B cell (primary cell): Measurements from ENCODE around the gene DHRS4. TPM values are rescaled to one million over a fixed set of nuclear protein-coding genes. Genes with fewer than 3 reads are reported as not detected.

ENCODE experiments used
- ATAC-seq: fragments of 200-7000 bp; cut with Tn5 transposase; one replicate; pipeline ENCODE4 v1.10.0; 2021; ENCODE audit warnings: low read depth, mild to moderate bottlenecking, moderate number of reproducible peaks, moderate library complexity
- CTCF ChIA-PET: fragments of 350-600 bp; sonication (Branson Sonifier 250); formaldehyde crosslinking; loops from one replicate; lab custom pipeline; 2021; ENCODE audit warnings: antibody characterized with exemption, inconsistent platforms; lab: Charles Lee
- POLR2A ChIA-PET: fragments of 350-600 bp; sonication (Branson Sonifier 250); formaldehyde crosslinking; loops from one replicate; lab custom pipeline; 2021; ENCODE audit warnings: antibody characterized with exemption; lab: Charles Lee
- DNase-seq: peaks from one replicate; pipeline ENCODE4 v3.0.0; 2013
- H2AFZ ChIP-seq: 2 replicates; pipeline ENCODE4 v1.6.1; 2012; ENCODE audit warnings: mild to moderate bottlenecking, low read depth, low read length; ENCODE audit not compliant: insufficient read depth, poor library complexity, severe bottlenecking
- H3K27ac ChIP-seq, 2 donors: 1 replicate in 1 of 2; 2 replicates in 1 of 2; pipeline ENCODE4 v1.5.1; 2012 to 2013; ENCODE audit warnings: low read length in 2 of 2, mild to moderate bottlenecking in 2 of 2, moderate library complexity in 1 of 2
- H3K27me3 ChIP-seq, 4 experiments: fragments of 200-600 bp in 1 of 4; sonication (generic) in 1 of 4; replicated peaks in 1 of 4; 1 replicate in 2 of 4; 2 replicates in 2 of 4; pipeline versions ENCODE4 v1.6.1 to v1.7.0; 2013 to 2016; ENCODE audit warnings: low read length in 3 of 4, mild to moderate bottlenecking in 2 of 4, mixed read lengths in 1 of 4, moderate library complexity in 1 of 4; ENCODE audit not compliant: insufficient read depth in 4 of 4, control insufficient read depth in 3 of 4; ENCODE audit errors: control extremely low read depth in 1 of 4
- H3K36me3 ChIP-seq, 2 experiments: replicated peaks in 1 of 2; 1 replicate in 1 of 2; 2 replicates in 1 of 2; pipeline versions ENCODE4 v1.6.1 to v1.7.1; 2013; ENCODE audit warnings: low read length in 1 of 2; ENCODE audit not compliant: insufficient read depth in 2 of 2, control insufficient read depth in 1 of 2; ENCODE audit errors: control extremely low read depth in 1 of 2, extremely low read depth in 1 of 2
- H3K4me1 ChIP-seq, 2 donors: fragments of 200-600 bp in 1 of 2; sonication (generic) in 1 of 2; 1 replicate in 1 of 2; 2 replicates in 1 of 2; pipeline versions ENCODE4 v1.5.1 to v1.6.1; 2013 to 2017; ENCODE audit warnings: low read length in 2 of 2; ENCODE audit not compliant: control insufficient read depth in 2 of 2, insufficient read depth in 2 of 2
- H3K4me2 ChIP-seq: replicated peaks from 2 replicates; pipeline ENCODE3; 2012; ENCODE audit warnings: mild to moderate bottlenecking, low read depth, low read length; ENCODE audit not compliant: poor library complexity, severe bottlenecking
- H3K4me3 ChIP-seq, 5 experiments: fragments of 200-600 bp in 1 of 5; sonication (generic) in 1 of 5; 1 replicate in 3 of 5; 2 replicates in 2 of 5; pipeline versions ENCODE4 v1.5.1 to v1.7.0; 2011 to 2016; ENCODE audit warnings: low read length in 4 of 5, mild to moderate bottlenecking in 4 of 5, low read depth in 2 of 5, control low read depth in 1 of 5, moderate library complexity in 1 of 5; ENCODE audit not compliant: insufficient read depth in 1 of 5; ENCODE audit errors: control extremely low read depth in 1 of 5, extremely low read depth in 1 of 5
- H3K79me2 ChIP-seq: fragments of 200-600 bp; sonication (generic); one replicate; pipeline ENCODE4 v1.6.0; 2016; ENCODE audit warnings: low read length; ENCODE audit not compliant: control insufficient read depth, insufficient read depth
- H3K9ac ChIP-seq: fragments of 200-600 bp; sonication (generic); 2 replicates; pipeline ENCODE4 v1.6.1; 2017; ENCODE audit warnings: mild to moderate bottlenecking, low read length, moderate library complexity
- H3K9me3 ChIP-seq, 3 donors: one replicate each; pipeline versions ENCODE4 v1.6.1 to v1.7.1; 2013; ENCODE audit warnings: low read length in 2 of 3; ENCODE audit not compliant: control insufficient read depth in 2 of 3, insufficient read depth in 1 of 3; ENCODE audit errors: control extremely low read depth in 1 of 3
- H4K20me1 ChIP-seq: 2 replicates; pipeline ENCODE4 v1.6.0; 2012; ENCODE audit warnings: mild to moderate bottlenecking, low read length; ENCODE audit not compliant: insufficient read depth, control insufficient read depth, poor library complexity, severe bottlenecking
- H3K27ac Mint-ChIP-seq: one replicate; pipeline ENCODE4 v1.8.0; 2021; ENCODE audit warnings: mixed read lengths
- H3K27me3 Mint-ChIP-seq: one replicate; pipeline ENCODE4 v1.8.0; 2021; ENCODE audit warnings: mixed read lengths
- H3K4me1 Mint-ChIP-seq: one replicate; pipeline ENCODE4 v1.8.0; 2021; ENCODE audit warnings: mixed read lengths
- H3K4me3 Mint-ChIP-seq: one replicate; pipeline ENCODE4 v1.8.0; 2021; ENCODE audit warnings: mixed read lengths
- H3K9me3 Mint-ChIP-seq: one replicate; pipeline ENCODE4 v1.8.0; 2022; ENCODE audit warnings: mixed read lengths; ENCODE audit not compliant: insufficient read depth
- EZH2 ChIP-seq: IDR thresholded peaks from 2 replicates; pipeline ENCODE4 v1.6.1; 2012; ENCODE audit warnings: borderline replicate concordance, low read depth, mild to moderate bottlenecking, moderate library complexity, low read length; ENCODE audit not compliant: insufficient read depth, poor library complexity, severe bottlenecking
- WGBS: methylation state at CpG from one replicate; pipeline ENCODE4 v1.1.5; 2013; ENCODE audit warnings: missing lambda C conversion rate; ENCODE audit not compliant: insufficient coverage; 5-methylcytosine and 5-hydroxymethylcytosine counted together
- intact Hi-C: fragments of 100-400 bp; cut with micrococcal nuclease; formaldehyde crosslinking; loops from one replicate; pipeline ENCODE4 v1.10.0; 2022
- polyA plus RNA-seq: library from polyadenylated mRNA; depleted of rRNA; stranded (reverse); fragments of >200 nt; gene quantifications from 2 replicates; pipeline ENCODE4 v1.2.3, GENCODE V29; 2012
- total RNA-seq, 2 donors: library from RNA; stranded (reverse); fragments of 120-200 nt in 1 of 2; gene quantifications; 1 replicate in 1 of 2; 2 replicates in 1 of 2; pipeline versions ENCODE4 v1.2.3 to v1.2.4, GENCODE V29; 2013 to 2022
- TF ChIP-seq, protein P1 (sequence below): fragments of 200-600 bp; IDR thresholded peaks from one replicate; pipeline ENCODE4 v1.8.0; 2022; ENCODE audit warnings: antibody characterized with exemption, mild to moderate bottlenecking

DHRS4 gene
- total and polyA plus RNA-seq, 2 donors (not counting 1 experiment from before 2014, with no cell fraction given): 15.6 to 16.2 TPM

DNA sequence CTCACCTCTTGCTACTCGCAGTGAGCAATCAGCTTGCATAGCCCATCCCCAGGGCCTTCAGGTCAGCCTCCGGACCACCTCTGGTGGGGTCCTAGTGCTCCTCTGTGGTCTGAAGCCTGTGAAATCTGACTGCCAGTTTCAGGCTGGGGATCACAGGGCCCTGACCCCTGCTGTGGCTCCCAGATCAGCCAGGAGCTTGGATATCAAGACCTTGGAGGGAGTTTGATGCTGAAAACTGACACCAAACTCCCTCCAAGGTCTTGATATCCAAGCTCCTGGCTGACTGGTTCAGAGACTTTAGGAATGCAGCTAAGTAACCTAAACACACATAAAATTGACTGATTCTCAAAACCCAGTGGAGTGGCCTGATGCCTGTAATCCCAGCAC is 19.8 kb upstream of the DHRS4 start:
- no peak overlapping the region for H2AFZ ChIP-seq
- POLR2A ChIA-PET: no interaction called here
- ATAC-seq: no peak
- Mint-ChIP-seq H3K9me3 (no peaks in the 10 kb centered on the region), H3K4me3 (no peak overlapping the region), H3K4me1 (no peaks in the 10 kb centered on the region), H3K27ac (no peak overlapping the region), H3K27me3 (peaks cover 5% of the 10 kb centered on the region)
- TF ChIP-seq, protein P1, sequence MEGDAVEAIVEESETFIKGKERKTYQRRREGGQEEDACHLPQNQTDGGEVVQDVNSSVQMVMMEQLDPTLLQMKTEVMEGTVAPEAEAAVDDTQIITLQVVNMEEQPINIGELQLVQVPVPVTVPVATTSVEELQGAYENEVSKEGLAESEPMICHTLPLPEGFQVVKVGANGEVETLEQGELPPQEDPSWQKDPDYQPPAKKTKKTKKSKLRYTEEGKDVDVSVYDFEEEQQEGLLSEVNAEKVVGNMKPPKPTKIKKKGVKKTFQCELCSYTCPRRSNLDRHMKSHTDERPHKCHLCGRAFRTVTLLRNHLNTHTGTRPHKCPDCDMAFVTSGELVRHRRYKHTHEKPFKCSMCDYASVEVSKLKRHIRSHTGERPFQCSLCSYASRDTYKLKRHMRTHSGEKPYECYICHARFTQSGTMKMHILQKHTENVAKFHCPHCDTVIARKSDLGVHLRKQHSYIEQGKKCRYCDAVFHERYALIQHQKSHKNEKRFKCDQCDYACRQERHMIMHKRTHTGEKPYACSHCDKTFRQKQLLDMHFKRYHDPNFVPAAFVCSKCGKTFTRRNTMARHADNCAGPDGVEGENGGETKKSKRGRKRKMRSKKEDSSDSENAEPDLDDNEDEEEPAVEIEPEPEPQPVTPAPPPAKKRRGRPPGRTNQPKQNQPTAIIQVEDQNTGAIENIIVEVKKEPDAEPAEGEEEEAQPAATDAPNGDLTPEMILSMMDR: no peak
- TF ChIP-seq EZH2: no peak
- CTCF ChIA-PET: interaction anchor here (1.3 to 2.1 kb wide), 2 partner anchors 11 to 20 kb away, joined by 3 to 6 read pairs; partner anchors contain the start of gene DHRS4
- no peaks in the 10 kb centered on the region for H3K27me3 ChIP-seq
- no peak overlapping the region for H3K4me2 ChIP-seq
- intact Hi-C loops: no loop called here
- 100% methylated on average over 2 of the region's 2 CpGs for WGBS
- H3K9me3 ChIP-seq: peaks cover 0 to 3% (median 0%) of the 10 kb centered on the region in 3 donors
- H3K4me1 ChIP-seq: no peaks in the 10 kb centered on the region
- no peaks in the 10 kb centered on the region for H3K36me3 ChIP-seq
- H4K20me1 ChIP-seq: no peaks in the 10 kb centered on the region
- no peak for DNase-seq
- H3K9ac ChIP-seq: no peak overlapping the region
- H3K79me2 ChIP-seq: no peaks in the 10 kb centered on the region
- no peak overlapping the region for H3K4me3 ChIP-seq
- H3K27ac ChIP-seq: no peak overlapping the region

DNA sequence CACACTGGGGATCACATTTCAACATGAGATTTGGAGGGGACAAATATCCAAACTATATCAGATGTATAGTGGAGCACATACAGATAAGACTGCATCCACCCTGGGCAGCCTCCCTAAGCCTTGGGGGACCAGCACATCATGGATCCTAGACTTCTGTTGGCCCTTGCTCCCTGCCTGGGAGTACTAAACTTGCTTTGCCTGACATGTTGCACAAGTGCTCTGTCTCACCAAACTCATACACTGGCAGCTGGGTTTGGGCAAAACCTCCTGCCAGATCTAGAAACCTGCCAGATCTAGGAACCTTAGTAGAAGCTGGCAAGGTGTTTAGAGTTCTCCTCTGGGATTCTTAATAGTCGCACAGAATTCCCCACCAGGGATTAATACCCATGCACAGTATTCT is 18.4 kb upstream of the DHRS4 start:
- H3K27me3 Mint-ChIP-seq: no peaks in the 10 kb centered on the region
- H3K4me3 ChIP-seq: no peak overlapping the region
- WGBS: 100% methylated on average over 1 of the region's 1 CpG
- peaks cover 8% of the 10 kb centered on the region for H3K4me1 Mint-ChIP-seq
- no peak for ATAC-seq
- DNase-seq: no peak
- intact Hi-C loops: no loop called here
- no peaks in the 10 kb centered on the region for H3K27me3 ChIP-seq
- CTCF ChIA-PET: no interaction called here
- TF ChIP-seq, protein P1: no peak
- TF ChIP-seq EZH2: no peak
- peaks cover 0 to 3% (median 0%) of the 10 kb centered on the region in 3 donors for H3K9me3 ChIP-seq
- POLR2A ChIA-PET: no interaction called here
- no peak overlapping the region for H3K27ac ChIP-seq
- no peaks in the 10 kb centered on the region for H3K9me3 Mint-ChIP-seq
- no peak overlapping the region for H3K9ac ChIP-seq
- H4K20me1 ChIP-seq: no peaks in the 10 kb centered on the region
- H3K4me2 ChIP-seq: no peak overlapping the region
- no peaks in the 10 kb centered on the region for H3K36me3 ChIP-seq
- H3K79me2 ChIP-seq: no peaks in the 10 kb centered on the region
- H3K4me3 Mint-ChIP-seq: no peak overlapping the region
- H2AFZ ChIP-seq: no peak overlapping the region
- no peaks in the 10 kb centered on the region for H3K4me1 ChIP-seq
- H3K27ac Mint-ChIP-seq: no peak overlapping the region
